ENCODE results near the gene EEIG2. TPM values are rescaled to one million over a fixed set of nuclear protein-coding genes. Genes with fewer than 3 reads are reported as not detected.

Gene EEIG2
- total RNA-seq, 1 donor from 2014 or later = 18.5 TPM

GRCh38 chr1:108556066-108556465, 3.8 kb upstream of the EEIG2 start:
- H3K9me3 Mint-ChIP-seq = no peaks in the 10 kb centered on the region
- intact Hi-C loops (cut with micrococcal nuclease) = no loop called here
- H3K4me3 Mint-ChIP-seq = no peak overlapping the region
- H3K27ac Mint-ChIP-seq = no peak overlapping the region
- DNase-seq (ENCODE audit: low spot score) = no peak
- no peaks in the 10 kb centered on the region for H3K36me3 Mint-ChIP-seq (ENCODE audit: low read depth)
- peaks cover 4% of the 10 kb centered on the region for H3K27me3 Mint-ChIP-seq (ENCODE audit: insufficient read depth)
- H3K4me1 Mint-ChIP-seq (ENCODE audit: low read depth) = peaks cover 8% of the 10 kb centered on the region

GRCh38 chr1:108556499-108556898, 3.4 kb upstream of the EEIG2 start:
- intact Hi-C loops (cut with micrococcal nuclease) = no loop called here
- H3K27ac Mint-ChIP-seq = no peak overlapping the region
- no peaks in the 10 kb centered on the region for H3K36me3 Mint-ChIP-seq (ENCODE audit: low read depth)
- no peaks in the 10 kb centered on the region for H3K9me3 Mint-ChIP-seq
- peaks cover 4% of the 10 kb centered on the region for H3K27me3 Mint-ChIP-seq (ENCODE audit: insufficient read depth)
- DNase-seq (ENCODE audit: low spot score) = no peak
- peaks cover 10% of the 10 kb centered on the region for H3K4me1 Mint-ChIP-seq (ENCODE audit: low read depth)
- H3K4me3 Mint-ChIP-seq = no peak overlapping the region

DNA sequence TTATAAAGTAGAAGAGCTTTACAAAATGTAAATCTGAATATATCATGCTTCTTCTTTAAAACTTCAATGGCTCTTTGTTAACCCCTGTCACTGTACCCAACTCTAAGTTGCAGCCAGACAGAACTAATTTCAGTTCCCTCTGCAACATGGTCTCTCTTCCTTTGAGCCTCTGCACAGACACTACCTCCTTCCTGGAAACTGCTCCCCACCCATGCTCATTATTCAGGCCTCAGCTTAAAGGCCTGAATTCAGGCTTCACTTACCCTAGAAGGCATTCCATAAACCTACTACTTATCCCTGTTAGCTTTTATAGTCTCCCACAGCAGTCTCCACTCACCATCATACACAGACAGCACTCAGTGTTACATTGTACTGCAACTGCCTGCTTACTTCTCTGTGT, 2.6 kb upstream of the EEIG2 start:
- H3K4me1 Mint-ChIP-seq (ENCODE audit: low read depth) = peaks cover 17% of the 10 kb centered on the region
- no peak for DNase-seq (ENCODE audit: low spot score)
- H3K4me3 Mint-ChIP-seq = no peak overlapping the region
- no peak overlapping the region for H3K27ac Mint-ChIP-seq
- intact Hi-C loops (cut with micrococcal nuclease) = no loop called here
- peaks cover 4% of the 10 kb centered on the region for H3K27me3 Mint-ChIP-seq (ENCODE audit: insufficient read depth)
- no peaks in the 10 kb centered on the region for H3K36me3 Mint-ChIP-seq (ENCODE audit: low read depth)
- no peaks in the 10 kb centered on the region for H3K9me3 Mint-ChIP-seq

DNA sequence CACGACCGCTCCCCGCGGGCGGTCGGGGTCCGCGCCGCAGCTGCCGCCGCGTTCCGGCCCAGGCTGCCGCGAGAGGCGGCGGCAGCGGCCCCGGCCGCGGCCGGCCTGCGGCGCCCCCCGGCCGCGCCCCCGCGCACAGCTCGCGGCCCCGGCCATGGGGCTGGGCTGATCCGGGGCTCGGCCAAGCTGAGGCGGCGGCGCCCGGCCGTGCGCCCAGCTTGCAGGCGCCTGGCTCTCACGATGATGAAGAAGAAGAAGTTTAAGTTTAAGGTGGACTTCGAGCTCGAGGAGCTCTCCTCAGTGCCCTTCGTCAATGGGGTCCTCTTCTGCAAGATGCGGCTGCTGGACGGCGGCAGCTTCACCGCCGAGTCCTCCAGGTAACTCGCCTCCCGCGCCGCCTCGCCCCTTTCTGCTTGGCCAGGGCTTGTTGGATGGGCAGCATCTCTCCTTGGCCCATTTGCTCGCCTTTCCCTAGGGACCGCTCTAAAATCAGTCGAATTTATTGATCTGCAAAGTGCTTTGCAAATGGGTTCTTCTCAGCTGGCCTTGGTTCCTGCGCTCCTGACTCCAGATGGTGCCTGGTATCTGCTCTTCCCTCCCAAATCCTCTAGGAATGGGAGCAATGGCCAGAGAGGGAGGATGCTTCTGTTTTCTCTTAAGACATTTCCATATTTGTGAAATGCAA, 431 bp downstream of the EEIG2 start:
- H3K9me3 Mint-ChIP-seq = no peaks in the 10 kb centered on the region
- peak overlapping the region; percentile 83 for H3K27ac Mint-ChIP-seq
- H3K4me1 Mint-ChIP-seq (ENCODE audit: low read depth) = peaks cover 31% of the 10 kb centered on the region
- peaks cover 2% of the 10 kb centered on the region for H3K27me3 Mint-ChIP-seq (ENCODE audit: insufficient read depth)
- H3K36me3 Mint-ChIP-seq (ENCODE audit: low read depth) = no peaks in the 10 kb centered on the region
- DNase-seq (ENCODE audit: low spot score) = peak; percentile 10
- intact Hi-C loops (cut with micrococcal nuclease) = loop anchor here (1.0 to 10.0 kb wide), 5 partner anchors 56 to 778 kb away; partner anchors contain the start of gene STXBP3
- H3K4me3 Mint-ChIP-seq = peak overlapping the region; percentile 92

DNA sequence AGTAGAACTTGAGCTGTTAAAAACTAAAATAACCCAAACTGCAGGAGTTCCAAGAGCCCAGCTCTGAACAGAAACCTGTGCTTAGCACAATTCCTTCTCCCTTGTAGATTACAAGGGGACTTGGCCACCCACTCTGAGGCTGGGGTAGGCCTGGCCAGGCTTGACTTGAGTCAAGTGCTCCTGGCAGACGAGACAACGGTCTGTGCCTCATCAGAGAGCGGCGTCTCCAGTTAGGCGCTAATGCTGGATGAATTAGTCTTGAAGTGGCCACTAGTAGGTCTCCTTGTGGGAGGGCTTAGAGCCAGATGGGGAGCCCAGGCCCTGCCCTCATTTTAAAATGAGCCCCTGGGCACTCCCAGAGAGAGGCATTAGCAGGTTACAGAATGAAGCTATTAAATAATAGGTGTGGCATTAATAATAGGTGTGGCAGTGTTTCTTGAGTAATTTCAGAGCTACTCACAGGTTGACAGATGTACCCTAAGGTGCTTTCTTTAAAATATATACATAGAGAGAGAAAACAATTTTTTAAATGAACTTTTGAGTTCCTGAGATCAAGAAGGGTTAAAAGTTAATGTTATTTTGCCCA, 1.1 kb downstream of the EEIG2 start:
- intact Hi-C loops (cut with micrococcal nuclease) = loop anchor here (1.0 to 10.0 kb wide), 9 partner anchors 30 to 778 kb away; partner anchors contain the start of gene STXBP3
- Mint-ChIP-seq H3K27ac (peak overlapping the region; percentile 83), H3K27me3 (ENCODE audit: insufficient read depth) (no peaks in the 10 kb centered on the region), H3K4me1 (ENCODE audit: low read depth) (peaks cover 31% of the 10 kb centered on the region), H3K36me3 (ENCODE audit: low read depth) (no peaks in the 10 kb centered on the region), H3K9me3 (no peaks in the 10 kb centered on the region), H3K4me3 (peak overlapping the region; percentile 92)
- DNase-seq (ENCODE audit: low spot score) = peak; percentile 14

DNA sequence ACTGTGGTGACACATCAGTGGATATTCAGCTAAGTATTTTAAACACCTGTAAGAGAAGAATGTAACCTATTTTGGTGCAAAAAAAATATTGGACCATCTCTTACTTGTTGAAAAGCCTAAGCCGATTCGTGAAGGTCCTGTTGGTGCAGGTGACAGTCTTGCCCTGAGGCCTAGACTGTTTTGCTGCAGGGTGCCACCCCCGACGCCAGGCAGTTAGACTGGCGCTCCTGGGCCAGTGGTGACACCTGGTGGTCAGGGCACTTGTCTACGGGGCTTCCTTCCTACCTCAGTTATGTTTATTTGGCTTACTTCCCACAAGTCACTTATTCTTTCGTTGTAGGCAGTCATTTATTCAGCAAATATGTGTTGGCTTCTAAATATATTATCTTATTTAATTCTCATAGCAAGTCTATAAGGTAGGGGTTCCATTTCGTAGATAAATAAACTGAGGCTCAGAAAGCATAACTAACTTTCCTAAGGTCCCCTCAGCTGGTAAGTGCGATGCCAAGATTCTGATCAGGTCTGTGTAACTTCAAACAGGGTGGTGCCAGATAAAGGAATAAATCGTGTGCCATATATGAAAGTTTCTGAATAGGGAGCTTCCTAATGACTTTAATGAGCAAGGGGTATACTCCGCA, 1.9 kb downstream of the EEIG2 start:
- Mint-ChIP-seq H3K27ac (no peak overlapping the region), H3K36me3 (ENCODE audit: low read depth) (no peaks in the 10 kb centered on the region), H3K4me1 (ENCODE audit: low read depth) (peaks cover 31% of the 10 kb centered on the region), H3K9me3 (no peaks in the 10 kb centered on the region), H3K4me3 (peak overlapping the region; percentile 92), H3K27me3 (ENCODE audit: insufficient read depth) (no peaks in the 10 kb centered on the region)
- DNase-seq (ENCODE audit: low spot score) = peak; percentile 75
- intact Hi-C loops (cut with micrococcal nuclease) = loop anchor here (1.0 to 10.0 kb wide), 8 partner anchors 29 to 779 kb away; no protein-coding TSS in a partner anchor

- Mint-ChIP-seq H3K9me3 (no peaks in the 10 kb centered on the region), H3K27me3 (ENCODE audit: insufficient read depth) (no peaks in the 10 kb centered on the region), H3K4me1 (ENCODE audit: low read depth) (peaks cover 31% of the 10 kb centered on the region), H3K4me3 (no peak overlapping the region), H3K36me3 (ENCODE audit: low read depth) (no peaks in the 10 kb centered on the region), H3K27ac (no peak overlapping the region)
- intact Hi-C loops (cut with micrococcal nuclease) = loop anchor here (1.0 to 10.0 kb wide), 3 partner anchors 22 to 629 kb away; no protein-coding TSS in a partner anchor
- DNase-seq (ENCODE audit: low spot score) = no peak
These were observed 3.9 kb downstream of the EEIG2 start for GRCh38 chr1:108563808-108564207.

DNA sequence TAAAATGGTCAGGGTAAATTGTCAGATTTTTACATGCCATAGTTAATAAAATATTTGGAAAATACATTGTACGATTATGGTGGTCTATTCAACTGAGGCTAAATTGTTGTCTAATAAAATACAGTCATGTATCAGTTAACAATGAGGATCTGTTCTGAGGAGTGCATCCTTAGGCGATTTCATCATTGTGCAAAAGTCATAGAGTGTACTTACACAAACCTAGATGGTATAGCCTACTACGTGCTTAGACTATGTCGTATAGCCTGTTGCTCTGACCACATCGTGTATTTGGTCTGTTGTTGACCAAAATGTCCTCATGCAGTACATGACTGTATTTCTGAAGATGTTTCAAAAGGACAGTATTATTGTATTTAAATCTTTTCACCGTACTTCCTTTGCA, 5.2 kb downstream of the EEIG2 start:
- H3K27me3 Mint-ChIP-seq (ENCODE audit: insufficient read depth) = no peaks in the 10 kb centered on the region
- peaks cover 31% of the 10 kb centered on the region for H3K4me1 Mint-ChIP-seq (ENCODE audit: low read depth)
- intact Hi-C loops (cut with micrococcal nuclease) = loop anchor here (10.0 kb wide), 1 partner anchor 630 kb away; no protein-coding TSS in a partner anchor
- DNase-seq (ENCODE audit: low spot score) = no peak
- no peak overlapping the region for H3K4me3 Mint-ChIP-seq
- no peaks in the 10 kb centered on the region for H3K36me3 Mint-ChIP-seq (ENCODE audit: low read depth)
- H3K27ac Mint-ChIP-seq = no peak overlapping the region
- no peaks in the 10 kb centered on the region for H3K9me3 Mint-ChIP-seq

GRCh38 chr1:108565512-108565911, 5.6 kb downstream of the EEIG2 start:
- Mint-ChIP-seq H3K27ac (no peak overlapping the region), H3K4me3 (no peak overlapping the region), H3K27me3 (ENCODE audit: insufficient read depth) (no peaks in the 10 kb centered on the region), H3K9me3 (no peaks in the 10 kb centered on the region), H3K36me3 (ENCODE audit: low read depth) (no peaks in the 10 kb centered on the region), H3K4me1 (ENCODE audit: low read depth) (peaks cover 29% of the 10 kb centered on the region)
- intact Hi-C loops (cut with micrococcal nuclease) = loop anchor here (10.0 kb wide), 1 partner anchor 631 kb away; no protein-coding TSS in a partner anchor
- DNase-seq (ENCODE audit: low spot score) = no peak

DNA sequence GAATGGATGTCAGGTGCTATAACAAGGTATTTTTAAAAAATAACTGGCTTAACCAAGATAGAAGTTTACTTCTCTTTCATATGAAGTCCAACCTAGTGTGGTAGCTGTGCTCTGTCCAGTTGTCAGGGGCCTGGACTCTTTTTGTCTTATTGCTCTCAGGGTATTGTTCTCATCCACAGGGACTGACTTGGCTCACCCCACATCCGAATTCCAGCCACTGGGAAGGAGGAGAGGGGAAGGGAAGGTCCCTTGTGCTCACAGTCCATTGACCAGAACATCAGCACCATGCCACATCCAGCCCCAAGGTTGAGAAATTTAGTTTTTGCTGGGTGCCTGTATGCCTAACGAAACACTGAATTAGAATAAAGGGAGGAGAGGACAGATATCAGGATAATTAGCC, 8.7 kb downstream of the EEIG2 start:
- Mint-ChIP-seq H3K4me3 (no peak overlapping the region), H3K27me3 (ENCODE audit: insufficient read depth) (no peaks in the 10 kb centered on the region), H3K36me3 (ENCODE audit: low read depth) (no peaks in the 10 kb centered on the region), H3K4me1 (ENCODE audit: low read depth) (peaks cover 9% of the 10 kb centered on the region), H3K9me3 (no peaks in the 10 kb centered on the region), H3K27ac (no peak overlapping the region)
- intact Hi-C loops (cut with micrococcal nuclease) = loop anchor here (10.0 kb wide), 1 partner anchor 634 kb away; no protein-coding TSS in a partner anchor
- no peak for DNase-seq (ENCODE audit: low spot score)

GRCh38 chr1:108569097-108569728, 9.3 kb downstream of the EEIG2 start:
- no peak overlapping the region for H3K4me3 Mint-ChIP-seq
- intact Hi-C loops (cut with micrococcal nuclease) = loop anchor here (10.0 kb wide), 1 partner anchor 634 kb away; no protein-coding TSS in a partner anchor
- DNase-seq (ENCODE audit: low spot score) = no peak
- no peaks in the 10 kb centered on the region for H3K9me3 Mint-ChIP-seq
- H3K27ac Mint-ChIP-seq = no peak overlapping the region
- no peaks in the 10 kb centered on the region for H3K27me3 Mint-ChIP-seq (ENCODE audit: insufficient read depth)
- peaks cover 2% of the 10 kb centered on the region for H3K4me1 Mint-ChIP-seq (ENCODE audit: low read depth)
- peaks cover 2% of the 10 kb centered on the region for H3K36me3 Mint-ChIP-seq (ENCODE audit: low read depth)

DNA sequence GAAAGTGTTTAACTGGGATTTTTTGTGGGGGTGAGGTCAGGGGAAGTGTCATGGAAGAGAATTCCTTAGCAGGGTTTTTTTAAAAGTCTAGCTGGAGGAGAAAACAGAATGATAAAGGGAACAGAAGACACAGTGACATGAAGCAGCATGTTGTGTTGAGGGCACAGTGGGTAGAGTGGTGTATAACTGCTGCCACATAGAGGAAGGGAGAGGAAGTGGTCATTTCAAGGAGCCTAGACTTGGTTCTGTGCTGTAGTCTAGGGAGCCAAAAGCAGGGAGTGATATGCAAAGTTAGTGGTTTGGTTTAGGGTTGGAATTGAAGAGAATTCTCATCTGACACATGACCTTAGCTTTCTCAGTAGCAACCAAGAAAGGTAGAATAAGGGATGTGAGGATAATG, 10.2 kb downstream of the EEIG2 start:
- Mint-ChIP-seq H3K4me3 (no peak overlapping the region), H3K27me3 (ENCODE audit: insufficient read depth) (no peaks in the 10 kb centered on the region), H3K4me1 (ENCODE audit: low read depth) (peaks cover under 1% of the 10 kb centered on the region), H3K36me3 (ENCODE audit: low read depth) (peaks cover 2% of the 10 kb centered on the region), H3K9me3 (no peaks in the 10 kb centered on the region), H3K27ac (no peak overlapping the region)
- no peak for DNase-seq (ENCODE audit: low spot score)
- intact Hi-C loops (cut with micrococcal nuclease) = loop anchor here (2.0 kb wide), 2 partner anchors 21 to 57 kb away; no protein-coding TSS in a partner anchor
